GM21367 (cell line): Measurements from ENCODE around the gene POLR2F.
"Not testable (repeated sequence)": the region's sequence is repeated elsewhere in the genome, so short reads cannot be mapped to it uniquely, and the experiment has no call there.

Experiments
- ATAC-seq: cut with Tn5 transposase; IDR thresholded peaks from one replicate; pipeline ENCODE4 v1.9.1; 2021; ENCODE audit not compliant: unreplicated experiment

POLR2F gene

GRCh38 chr22:37925330-37925729 is 28.2 kb upstream of the POLR2F start:
- ATAC-seq, result no peak

- no peak for ATAC-seq
These were observed 27.7 kb upstream of the POLR2F start for GRCh38 chr22:37925767-37926166.

- ATAC-seq, result no peak
These were observed 27.1 kb upstream of the POLR2F start for GRCh38 chr22:37926358-37926757.

GRCh38 chr22:37926771-37927636 is 26.5 kb upstream of the POLR2F start:
- ATAC-seq, result no peak

GRCh38 chr22:37927637-37927936 is 25.9 kb upstream of the POLR2F start:
- ATAC-seq, result no peak

- no peak for ATAC-seq
These were observed 24.1 kb upstream of the POLR2F start for GRCh38 chr22:37929390-37929789.

GRCh38 chr22:37930270-37930951 is 23.1 kb upstream of the POLR2F start:
- ATAC-seq, result no peak

GRCh38 chr22:37930952-37931440 is 22.5 kb upstream of the POLR2F start:
- no peak for ATAC-seq

GRCh38 chr22:37931893-37932389 is 21.6 kb upstream of the POLR2F start:
- ATAC-seq, result no peak

- no peak for ATAC-seq
These were observed 21.1 kb upstream of the POLR2F start for GRCh38 chr22:37932401-37932800.

- no peak for ATAC-seq
These were observed 20.5 kb upstream of the POLR2F start for GRCh38 chr22:37932821-37933578.

- ATAC-seq, result no peak
These were observed 19.7 kb upstream of the POLR2F start for GRCh38 chr22:37933711-37934376.

GRCh38 chr22:37940698-37941376 is 12.7 kb upstream of the POLR2F start:
- ATAC-seq, result no peak

GRCh38 chr22:37942133-37942532 is 11.4 kb upstream of the POLR2F start:
- no peak for ATAC-seq

- no peak for ATAC-seq
These were observed 10.2 kb upstream of the POLR2F start for GRCh38 chr22:37943136-37943824.

GRCh38 chr22:37943825-37944198 is 9.7 kb upstream of the POLR2F start:
- no peak for ATAC-seq

- ATAC-seq, result not testable (repeated sequence)
These were observed 9.1 kb upstream of the POLR2F start for GRCh38 chr22:37944423-37944822.

- not testable (repeated sequence) for ATAC-seq
These were observed 6.2 kb upstream of the POLR2F start for GRCh38 chr22:37947142-37947795.

GRCh38 chr22:37951305-37951704 is 2.2 kb upstream of the POLR2F start:
- no peak for ATAC-seq
